Upper lobe of left lung (tissue), 4 donors: Measurements from ENCODE around the gene PTGIS.

ENCODE experiments used
- CTCF ChIP-seq, 6 experiments: fragments of 450-650 bp in 4 of 6; fragments of 200-600 bp in 2 of 6; sonication (generic) in 2 of 6; IDR thresholded peaks; one replicate each; pipeline ENCODE4 v1.5.1; 2016 to 2019; ENCODE audit warnings: antibody characterized with exemption in 6 of 6
- EP300 ChIP-seq, 4 donors: sonication (generic); formaldehyde crosslinking; IDR thresholded peaks; one replicate each; pipeline ENCODE4 v1.5.1; 2017; ENCODE audit warnings: antibody characterized with exemption in 4 of 4, control low read depth in 2 of 4
- POLR2A ChIP-seq, 4 donors: fragments of 450-650 bp; IDR thresholded peaks; one replicate each; pipeline ENCODE4 v1.5.1; 2016 to 2017; ENCODE audit warnings: antibody characterized with exemption in 4 of 4, mild to moderate bottlenecking in 2 of 4
- POLR2AphosphoS5 ChIP-seq, 2 donors: sonication (generic); formaldehyde crosslinking; IDR thresholded peaks; one replicate each; pipeline ENCODE4 v1.5.1; 2017; ENCODE audit warnings: antibody characterized with exemption in 2 of 2

GRCh38 chr20:49543071-49543857 is 24.7 kb downstream of the PTGIS start:
- TF ChIP-seq POLR2A (IDR thresholded peaks at IDR 0.05) = no peak
- no peak for TF ChIP-seq CTCF (IDR thresholded peaks at IDR 0.05)
- no peak for TF ChIP-seq EP300 (IDR thresholded peaks at IDR 0.05)
- TF ChIP-seq POLR2AphosphoS5 (IDR thresholded peaks at IDR 0.05) = no peak
